Measurements from ENCODE around the gene KLHL6. TPM values are rescaled to one million over a fixed set of nuclear protein-coding genes. Genes with fewer than 3 reads are reported as not detected.

The KLHL6 gene
- total RNA-seq: 10 to 100 TPM; 16.9 to 19.3 TPM

GRCh38 chr3:183555541-183556081, at the start of gene KLHL6:
KLHL6 (minus strand) TSS chr3:183555706; CDS start chr3:183555653, 53 bp downstream.
- Mint-ChIP-seq H3K4me1 (ENCODE audit: low read depth in 2 of 2) (peaks cover 49 to 51% of the 10 kb centered on the region in 2 donors), H3K27me3 (no peaks in the 10 kb centered on the region), H3K4me3 (peak within 1 kb of the TSS; percentile 99), H3K36me3 (peaks cover 12% of the 10 kb centered on the region), H3K9me3 (no peaks in the 10 kb centered on the region), H3K27ac (peak within 1 kb of the TSS; percentile 100)
- ATAC-seq (peak; percentile 93 to 95), DNase-seq (ENCODE audit: low spot score) (peak; percentile 88)

- H3K9me3 Mint-ChIP-seq: peaks cover 11% of the 10 kb centered on the region
- H3K4me1 Mint-ChIP-seq (ENCODE audit: low read depth in 2 of 2): no peaks in the 10 kb centered on the region
- H3K27me3 Mint-ChIP-seq: peaks cover 0 to 6% of the 10 kb centered on the region in 2 donors
- no peak overlapping the region for H3K4me3 Mint-ChIP-seq
- DNase-seq (ENCODE audit: low spot score) (no peak), ATAC-seq (no peak)
- no peak overlapping the region for H3K27ac Mint-ChIP-seq
- peaks cover 17% of the 10 kb centered on the region for H3K36me3 Mint-ChIP-seq
These were observed 42.5 kb upstream of the KLHL6 start for GRCh38 chr3:183597959-183598358.

- Mint-ChIP-seq H3K4me1 (ENCODE audit: low read depth in 2 of 2) (peaks cover 8 to 9% of the 10 kb centered on the region in 2 donors), H3K27me3 (peaks cover 0 to 6% of the 10 kb centered on the region in 2 donors), H3K27ac (no peak overlapping the region)
These were observed 39.1 kb upstream of the KLHL6 start for GRCh38 chr3:183594636-183595035.

GRCh38 chr3:183592821-183593220, 37.3 kb upstream of the KLHL6 start:
- Mint-ChIP-seq H3K9me3 (peaks cover 3% of the 10 kb centered on the region), H3K4me1 (ENCODE audit: low read depth in 2 of 2) (peaks cover 8 to 9% of the 10 kb centered on the region in 2 donors), H3K36me3 (peaks cover 8% of the 10 kb centered on the region), H3K27ac (no peak overlapping the region), H3K27me3 (no peaks in the 10 kb centered on the region), H3K4me3 (no peak overlapping the region)
- ATAC-seq (no peak), DNase-seq (ENCODE audit: low spot score) (no peak)

More at GRCh38 chr3:183594636-183595035, 39.1 kb upstream of the KLHL6 start:
- DNase-seq (ENCODE audit: low spot score) (no peak), ATAC-seq (no peak)
- Mint-ChIP-seq H3K9me3 (peaks cover 11% of the 10 kb centered on the region), H3K4me3 (no peak overlapping the region), H3K36me3 (peaks cover 17% of the 10 kb centered on the region)

GRCh38 chr3:183591881-183592521, 36.5 kb upstream of the KLHL6 start:
- Mint-ChIP-seq H3K4me1 (ENCODE audit: low read depth in 2 of 2) (peaks cover 12 to 15% of the 10 kb centered on the region in 2 donors), H3K36me3 (peaks cover 6% of the 10 kb centered on the region), H3K9me3 (peaks cover 3% of the 10 kb centered on the region), H3K27ac (peak overlapping the region; percentile 24 to 27), H3K4me3 (peak overlapping the region; percentile 32), H3K27me3 (no peaks in the 10 kb centered on the region)
- DNase-seq (ENCODE audit: low spot score) (no peak), ATAC-seq (no peak)

- ATAC-seq (no peak), DNase-seq (ENCODE audit: low spot score) (no peak)
- Mint-ChIP-seq H3K27ac (no peak overlapping the region), H3K4me3 (no peak overlapping the region), H3K27me3 (no peaks in the 10 kb centered on the region), H3K9me3 (no peaks in the 10 kb centered on the region), H3K4me1 (ENCODE audit: low read depth in 2 of 2) (peaks cover 17 to 21% of the 10 kb centered on the region in 2 donors), H3K36me3 (no peaks in the 10 kb centered on the region)
These were observed 34.9 kb upstream of the KLHL6 start for GRCh38 chr3:183590442-183590841.

GRCh38 chr3:183587336-183587735, 31.8 kb upstream of the KLHL6 start:
- DNase-seq (ENCODE audit: low spot score) (no peak), ATAC-seq (no peak)
- Mint-ChIP-seq H3K27ac (no peak overlapping the region), H3K9me3 (no peaks in the 10 kb centered on the region), H3K4me3 (no peak overlapping the region), H3K36me3 (no peaks in the 10 kb centered on the region), H3K4me1 (ENCODE audit: low read depth in 2 of 2) (peaks cover 18 to 19% of the 10 kb centered on the region in 2 donors), H3K27me3 (no peaks in the 10 kb centered on the region)

GRCh38 chr3:183586477-183586876, 31.0 kb upstream of the KLHL6 start:
- Mint-ChIP-seq H3K27me3 (peaks cover 0 to 1% of the 10 kb centered on the region in 2 donors), H3K4me3 (no peak overlapping the region), H3K36me3 (no peaks in the 10 kb centered on the region), H3K9me3 (no peaks in the 10 kb centered on the region), H3K4me1 (ENCODE audit: low read depth in 2 of 2) (peaks cover 11 to 12% of the 10 kb centered on the region in 2 donors), H3K27ac (no peak overlapping the region)
- DNase-seq (ENCODE audit: low spot score) (no peak), ATAC-seq (no peak)

- H3K4me1 Mint-ChIP-seq (ENCODE audit: low read depth in 2 of 2): peaks cover 11 to 12% of the 10 kb centered on the region in 2 donors
- no peak overlapping the region for H3K27ac Mint-ChIP-seq
- H3K36me3 Mint-ChIP-seq: no peaks in the 10 kb centered on the region
- no peaks in the 10 kb centered on the region for H3K9me3 Mint-ChIP-seq
- H3K27me3 Mint-ChIP-seq: peaks cover 0 to 2% of the 10 kb centered on the region in 2 donors
- no peak overlapping the region for H3K4me3 Mint-ChIP-seq
- ATAC-seq (no peak), DNase-seq (ENCODE audit: low spot score) (no peak)
These were observed 29.4 kb upstream of the KLHL6 start for GRCh38 chr3:183584914-183585280.

- Mint-ChIP-seq H3K9me3 (no peaks in the 10 kb centered on the region), H3K36me3 (no peaks in the 10 kb centered on the region), H3K4me1 (ENCODE audit: low read depth in 2 of 2) (peaks cover 11 to 12% of the 10 kb centered on the region in 2 donors), H3K27ac (no peak overlapping the region), H3K4me3 (no peak overlapping the region), H3K27me3 (peaks cover 0 to 2% of the 10 kb centered on the region in 2 donors)
- ATAC-seq (no peak), DNase-seq (ENCODE audit: low spot score) (no peak)
These were observed 28.9 kb upstream of the KLHL6 start for GRCh38 chr3:183584246-183584913.

- Mint-ChIP-seq H3K4me3 (no peak overlapping the region), H3K9me3 (no peaks in the 10 kb centered on the region), H3K27me3 (peaks cover 0 to 2% of the 10 kb centered on the region in 2 donors), H3K27ac (no peak overlapping the region), H3K4me1 (ENCODE audit: low read depth in 2 of 2) (peaks cover 11 to 12% of the 10 kb centered on the region in 2 donors), H3K36me3 (no peaks in the 10 kb centered on the region)
- DNase-seq (ENCODE audit: low spot score): no peak
- ATAC-seq: no peak
These were observed 28.1 kb upstream of the KLHL6 start for GRCh38 chr3:183583331-183584245.

- ATAC-seq: no peak
- H3K27ac Mint-ChIP-seq: no peak overlapping the region
These were observed 26.7 kb upstream of the KLHL6 start for GRCh38 chr3:183582161-183582560.

GRCh38 chr3:183581496-183582155, 26.1 kb upstream of the KLHL6 start:
- Mint-ChIP-seq H3K4me1 (ENCODE audit: low read depth in 2 of 2) (peaks cover 2 to 5% of the 10 kb centered on the region in 2 donors), H3K36me3 (no peaks in the 10 kb centered on the region), H3K4me3 (no peak overlapping the region), H3K27ac (no peak overlapping the region), H3K27me3 (peaks cover 11 to 12% of the 10 kb centered on the region in 2 donors), H3K9me3 (no peaks in the 10 kb centered on the region)
- ATAC-seq (no peak), DNase-seq (ENCODE audit: low spot score) (no peak)

More at GRCh38 chr3:183582161-183582560, 26.7 kb upstream of the KLHL6 start:
- no peak for DNase-seq (ENCODE audit: low spot score)
- no peaks in the 10 kb centered on the region for H3K36me3 Mint-ChIP-seq
- peaks cover 8% of the 10 kb centered on the region in 2 donors for H3K4me1 Mint-ChIP-seq (ENCODE audit: low read depth in 2 of 2)
- H3K4me3 Mint-ChIP-seq: no peak overlapping the region
- H3K27me3 Mint-ChIP-seq: peaks cover 11% of the 10 kb centered on the region in 2 donors
- H3K9me3 Mint-ChIP-seq: no peaks in the 10 kb centered on the region
